ENCODE measurements around the gene BRIP1.
"Not testable (repeated sequence)": the region's sequence is repeated elsewhere in the genome, so short reads cannot be mapped to it uniquely, and the experiment has no call there.

The BRIP1 gene

DNA sequence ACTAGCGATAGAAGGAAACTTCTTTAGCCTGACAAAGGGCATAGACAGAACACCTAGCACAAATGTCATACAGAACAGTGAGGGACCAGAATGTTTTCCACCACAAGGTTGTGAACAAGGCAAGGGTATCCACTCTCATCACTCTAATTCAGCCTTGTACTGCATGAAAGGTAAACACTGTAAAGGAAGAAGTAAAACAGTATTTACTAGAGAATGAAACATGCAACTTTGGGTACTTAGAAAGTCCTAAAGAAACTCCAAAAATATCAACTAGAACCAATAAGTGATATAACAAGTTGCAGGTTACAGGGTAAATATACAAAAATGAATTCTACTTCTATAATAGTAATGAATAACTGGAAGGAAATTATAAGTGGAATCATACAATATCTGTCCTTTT, 32.2 kb downstream of the BRIP1 start:
- FAIRE-seq: no peak
- TF ChIP-seq, protein P1, sequence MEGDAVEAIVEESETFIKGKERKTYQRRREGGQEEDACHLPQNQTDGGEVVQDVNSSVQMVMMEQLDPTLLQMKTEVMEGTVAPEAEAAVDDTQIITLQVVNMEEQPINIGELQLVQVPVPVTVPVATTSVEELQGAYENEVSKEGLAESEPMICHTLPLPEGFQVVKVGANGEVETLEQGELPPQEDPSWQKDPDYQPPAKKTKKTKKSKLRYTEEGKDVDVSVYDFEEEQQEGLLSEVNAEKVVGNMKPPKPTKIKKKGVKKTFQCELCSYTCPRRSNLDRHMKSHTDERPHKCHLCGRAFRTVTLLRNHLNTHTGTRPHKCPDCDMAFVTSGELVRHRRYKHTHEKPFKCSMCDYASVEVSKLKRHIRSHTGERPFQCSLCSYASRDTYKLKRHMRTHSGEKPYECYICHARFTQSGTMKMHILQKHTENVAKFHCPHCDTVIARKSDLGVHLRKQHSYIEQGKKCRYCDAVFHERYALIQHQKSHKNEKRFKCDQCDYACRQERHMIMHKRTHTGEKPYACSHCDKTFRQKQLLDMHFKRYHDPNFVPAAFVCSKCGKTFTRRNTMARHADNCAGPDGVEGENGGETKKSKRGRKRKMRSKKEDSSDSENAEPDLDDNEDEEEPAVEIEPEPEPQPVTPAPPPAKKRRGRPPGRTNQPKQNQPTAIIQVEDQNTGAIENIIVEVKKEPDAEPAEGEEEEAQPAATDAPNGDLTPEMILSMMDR (IDR thresholded peaks at IDR 0.05; ENCODE audit: insufficient read depth, missing control alignments): no peak
- DNase-seq (ENCODE audit: insufficient read length, low spot score): no peak

- no peak for FAIRE-seq
- TF ChIP-seq, protein P1 (IDR thresholded peaks at IDR 0.05; ENCODE audit: insufficient read depth, missing control alignments): no peak
Observed at GRCh38 chr17:61828694-61829093, 34.6 kb downstream of the BRIP1 start.

GRCh38 chr17:61827649-61828395, 35.5 kb downstream of the BRIP1 start:
- FAIRE-seq (no peak), DNase-seq (ENCODE audit: insufficient read length, low spot score) (no peak)
- TF ChIP-seq, protein P1 (IDR thresholded peaks at IDR 0.05; ENCODE audit: insufficient read depth, missing control alignments): no peak

More at GRCh38 chr17:61828694-61829093, 34.6 kb downstream of the BRIP1 start:
- no peak for DNase-seq (ENCODE audit: insufficient read length, low spot score)

- not testable (repeated sequence) for DNase-seq (ENCODE audit: insufficient read length, low spot score); FAIRE-seq
Observed at GRCh38 chr17:61826866-61827265, 36.5 kb downstream of the BRIP1 start.

GRCh38 chr17:61826198-61826597, 37.1 kb downstream of the BRIP1 start:
- DNase-seq (ENCODE audit: insufficient read length, low spot score); FAIRE-seq: not testable (repeated sequence)

GRCh38 chr17:61825448-61826137, 37.7 kb downstream of the BRIP1 start:
- FAIRE-seq (no peak), DNase-seq (ENCODE audit: insufficient read length, low spot score) (no peak)
- TF ChIP-seq, protein P1 (IDR thresholded peaks at IDR 0.05; ENCODE audit: insufficient read depth, missing control alignments): no peak

DNA sequence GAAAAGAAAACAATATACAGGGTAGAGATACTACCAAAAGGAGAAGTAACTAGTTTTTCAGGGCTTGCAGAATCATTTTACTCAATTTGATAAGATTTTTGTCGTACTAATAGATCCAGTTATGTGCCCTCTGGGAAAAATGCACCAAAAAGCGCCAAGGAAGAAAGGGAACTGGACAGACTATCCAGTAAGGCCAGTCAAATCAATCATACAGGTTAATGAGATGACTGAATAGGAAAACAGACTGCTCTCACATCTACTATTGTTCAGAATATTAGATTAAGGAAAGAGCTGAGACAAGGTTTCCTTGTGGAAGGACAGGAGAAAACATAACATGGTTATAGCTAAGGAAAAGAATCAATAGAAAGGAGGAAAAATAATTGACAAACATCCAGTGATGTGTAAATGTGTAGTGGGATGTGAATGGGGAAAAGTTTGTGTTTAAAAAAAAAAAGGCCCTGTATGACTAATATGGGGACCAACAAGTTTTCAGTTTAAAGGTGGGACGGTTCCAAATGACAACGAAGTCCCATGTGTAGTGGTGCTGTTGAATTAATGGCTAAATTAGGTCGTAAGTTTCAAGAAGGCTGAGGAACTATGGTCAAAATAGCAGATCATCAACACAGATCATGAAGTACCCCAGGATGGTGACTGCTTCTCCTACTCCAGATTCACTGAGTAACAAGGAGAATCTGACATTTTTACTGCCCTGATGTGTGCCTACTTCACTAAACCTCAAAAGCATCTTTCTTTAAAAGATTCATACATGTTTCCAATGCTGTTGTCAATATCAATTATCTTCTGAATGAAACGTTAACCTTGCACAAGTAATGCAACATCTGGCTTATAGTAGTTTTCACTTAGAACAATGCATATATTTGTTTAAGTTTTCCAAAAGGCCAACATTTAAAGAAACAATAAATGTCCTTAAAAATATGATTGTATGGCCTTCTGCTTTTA, 40.7 kb downstream of the BRIP1 start:
- DNase-seq (ENCODE audit: insufficient read length, low spot score) (no peak), FAIRE-seq (no peak)
- TF ChIP-seq, protein P1 (IDR thresholded peaks at IDR 0.05; ENCODE audit: insufficient read depth, missing control alignments): no peak
